H1 (cell line): ENCODE measurements around the gene TMEM45A. TPM values are rescaled to one million over a fixed set of nuclear protein-coding genes. Genes with fewer than 3 reads are reported as not detected.

Experiments
- KDM4A ChIP-seq: IDR thresholded peaks from one replicate; pipeline ENCODE4 v1.7.1; 2012; ENCODE audit warnings: low read depth, mild to moderate bottlenecking, moderate library complexity, low read length, inconsistent platforms; ENCODE audit not compliant: severe bottlenecking
- TAF1 ChIP-seq: IDR thresholded peaks from 2 replicates; pipeline ENCODE4 v1.6.1; 2011; ENCODE audit warnings: mild to moderate bottlenecking, low read depth, low read length
- polyA plus RNA-seq, 7 experiments: library from polyadenylated mRNA; depleted of rRNA in 3 of 7; stranded (reverse) in 5 of 7; unstranded in 2 of 7; fragments of >200 nt in 5 of 7; fragments of 200-250 nt in 2 of 7; gene quantifications; 1 replicate in 5 of 7; 2 replicates in 1 of 7; 4 replicates in 1 of 7; pipeline versions ENCODE4 v1.2.1 to v1.2.3, GENCODE V29; 2011 to 2013; ENCODE audit warnings: missing spikeins in 2 of 7, mixed read lengths in 2 of 7
- total RNA-seq: library from RNA; stranded (reverse); fragmentation: NEBNext Ultra II Directional; extraction: Animal tissue kit (Norgen Biotek cat#: 25700); gene quantifications from 2 replicates; pipeline ENCODE4 v1.2.1, GENCODE V29; 2021
- TF ChIP-seq, protein P1 (sequence below), 3 experiments: IDR thresholded peaks; 1 replicate in 2 of 3; 2 replicates in 1 of 3; pipeline versions ENCODE4 v1.5.1 to v1.6.1; 2011; ENCODE audit warnings: low read length in 3 of 3, mild to moderate bottlenecking in 3 of 3, inconsistent platforms in 2 of 3, low read depth in 1 of 3, moderate library complexity in 1 of 3; ENCODE audit not compliant: insufficient read depth in 1 of 3; ENCODE audit errors: control extremely low read depth in 1 of 3

TMEM45A gene
- total and polyA plus RNA-seq, 2 of the 8 experiments (the other 6 are each of a cell fraction or from before 2014, with no cell fraction given): 12.9 to 14.2 TPM

DNA sequence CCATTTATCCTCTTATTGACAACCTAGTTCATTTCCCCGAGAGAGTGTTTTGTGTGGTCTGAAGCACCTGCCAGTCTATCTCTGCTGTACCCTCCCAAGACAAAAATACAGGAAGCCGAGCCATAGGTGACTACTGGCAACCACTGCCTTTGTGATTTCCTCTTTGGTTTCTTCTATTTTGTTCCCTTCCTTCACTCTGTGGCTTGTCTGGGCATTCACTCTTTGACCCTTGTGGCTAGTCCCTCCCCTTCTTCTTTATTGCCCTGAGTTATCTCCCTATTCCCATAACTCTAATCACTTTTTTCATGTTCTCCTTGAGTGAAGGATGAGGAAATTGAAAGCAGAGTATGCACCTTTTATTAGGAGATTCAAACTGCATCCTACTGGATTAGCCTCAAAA is 116.9 kb downstream of the TMEM45A start, which contains the start of gene ADGRG7 (continued):
- TF ChIP-seq TAF1 (no peak), KDM4A (no peak)
- TF ChIP-seq, protein P1, sequence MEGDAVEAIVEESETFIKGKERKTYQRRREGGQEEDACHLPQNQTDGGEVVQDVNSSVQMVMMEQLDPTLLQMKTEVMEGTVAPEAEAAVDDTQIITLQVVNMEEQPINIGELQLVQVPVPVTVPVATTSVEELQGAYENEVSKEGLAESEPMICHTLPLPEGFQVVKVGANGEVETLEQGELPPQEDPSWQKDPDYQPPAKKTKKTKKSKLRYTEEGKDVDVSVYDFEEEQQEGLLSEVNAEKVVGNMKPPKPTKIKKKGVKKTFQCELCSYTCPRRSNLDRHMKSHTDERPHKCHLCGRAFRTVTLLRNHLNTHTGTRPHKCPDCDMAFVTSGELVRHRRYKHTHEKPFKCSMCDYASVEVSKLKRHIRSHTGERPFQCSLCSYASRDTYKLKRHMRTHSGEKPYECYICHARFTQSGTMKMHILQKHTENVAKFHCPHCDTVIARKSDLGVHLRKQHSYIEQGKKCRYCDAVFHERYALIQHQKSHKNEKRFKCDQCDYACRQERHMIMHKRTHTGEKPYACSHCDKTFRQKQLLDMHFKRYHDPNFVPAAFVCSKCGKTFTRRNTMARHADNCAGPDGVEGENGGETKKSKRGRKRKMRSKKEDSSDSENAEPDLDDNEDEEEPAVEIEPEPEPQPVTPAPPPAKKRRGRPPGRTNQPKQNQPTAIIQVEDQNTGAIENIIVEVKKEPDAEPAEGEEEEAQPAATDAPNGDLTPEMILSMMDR (IDR thresholded peaks at IDR 0.05; ENCODE audit: control extremely low read depth in 1 of 3, insufficient read depth in 1 of 3, low read depth in 1 of 3, low read length in 3 of 3): no peak
- TF ChIP-seq, all 59 proteins: peak for 0
